H9 (cell line): ENCODE data around the gene NRDE2. TPM values are rescaled to one million over a fixed set of nuclear protein-coding genes. Genes with fewer than 3 reads are reported as not detected.
A peak's percentile ranks its signal among the peaks of the same experiment; 100 is the strongest.

Source experiments
- DNase-seq: peaks from one replicate; pipeline ENCODE4 v3.0.0-alpha.2; 2017
- H2AFZ ChIP-seq: one replicate; pipeline ENCODE4 v1.6.1; 2013; ENCODE audit warnings: mild to moderate bottlenecking, low read length, control low read depth, moderate library complexity
- H2AK5ac ChIP-seq: 2 replicates; pipeline ENCODE4 v1.6.1; 2013; ENCODE audit warnings: low read length, control low read depth, mixed read lengths; ENCODE audit not compliant: insufficient read length
- H2BK120ac ChIP-seq: one replicate; pipeline ENCODE4 v1.6.1; 2013; ENCODE audit warnings: low read depth, mild to moderate bottlenecking, low read length, control low read depth, inconsistent platforms; ENCODE audit not compliant: poor library complexity, severe bottlenecking
- H2BK12ac ChIP-seq: 2 replicates; pipeline ENCODE4 v1.6.1; 2013; ENCODE audit warnings: low read length, control low read depth, mixed read lengths, low read depth; ENCODE audit not compliant: insufficient read length
- H2BK15ac ChIP-seq: 2 replicates; pipeline ENCODE4 v1.6.1; 2013; ENCODE audit warnings: low read depth, low read length, control low read depth
- H2BK20ac ChIP-seq: one replicate; pipeline ENCODE4 v1.6.1; 2013; ENCODE audit warnings: low read depth, mild to moderate bottlenecking, low read length, control low read depth, inconsistent platforms; ENCODE audit not compliant: poor library complexity, severe bottlenecking
- H2BK5ac ChIP-seq: 2 replicates; pipeline ENCODE4 v1.6.1; 2013; ENCODE audit warnings: low read length, control low read depth, mixed read lengths; ENCODE audit not compliant: insufficient read length
- H3K14ac ChIP-seq: 2 replicates; pipeline ENCODE4 v1.6.1; 2013; ENCODE audit warnings: low read length, control low read depth; ENCODE audit not compliant: insufficient read depth
- H3K18ac ChIP-seq: 2 replicates; pipeline ENCODE4 v1.6.1; 2013; ENCODE audit warnings: low read depth, mild to moderate bottlenecking, mixed read lengths, low read length, control low read depth; ENCODE audit not compliant: insufficient read length
- H3K23ac ChIP-seq: 2 replicates; pipeline ENCODE4 v1.6.1; 2013; ENCODE audit warnings: low read length, control low read depth, mixed read lengths, low read depth; ENCODE audit not compliant: insufficient read length
- H3K23me2 ChIP-seq: 2 replicates; pipeline ENCODE4 v1.6.1; 2013; ENCODE audit warnings: low read depth, mild to moderate bottlenecking, mixed read lengths, low read length, control low read depth; ENCODE audit not compliant: insufficient read length, poor library complexity, severe bottlenecking
- H3K27ac ChIP-seq: 2 replicates; pipeline ENCODE4 v1.5.1; 2013; ENCODE audit warnings: low read length, control low read depth, mixed read lengths, low read depth; ENCODE audit not compliant: insufficient read length
- H3K27me3 ChIP-seq: 2 replicates; pipeline ENCODE4 v1.6.1; 2013; ENCODE audit warnings: low read length, control low read depth, inconsistent platforms; ENCODE audit not compliant: insufficient read depth
- H3K4ac ChIP-seq: 2 replicates; pipeline ENCODE4 v1.6.1; 2013; ENCODE audit warnings: low read depth, mild to moderate bottlenecking, control low read depth, inconsistent platforms, low read length, moderate library complexity
- H3K4me1 ChIP-seq: 2 replicates; pipeline ENCODE4 v1.6.1; 2013; ENCODE audit warnings: low read length, control low read depth, inconsistent platforms; ENCODE audit not compliant: insufficient read depth
- H3K4me2 ChIP-seq: 2 replicates; pipeline ENCODE4 v1.6.1; 2013; ENCODE audit warnings: low read length, control low read depth, mixed read lengths; ENCODE audit not compliant: insufficient read length, insufficient read depth
- H3K56ac ChIP-seq: 2 replicates; pipeline ENCODE4 v1.6.1; 2013; ENCODE audit warnings: low read depth, mild to moderate bottlenecking, mixed read lengths, low read length, control low read depth; ENCODE audit not compliant: insufficient read length
- H3K79me1 ChIP-seq: 2 replicates; pipeline ENCODE4 v1.6.1; 2013; ENCODE audit warnings: low read depth, mild to moderate bottlenecking, moderate library complexity, low read length, control low read depth, inconsistent platforms; ENCODE audit not compliant: insufficient read depth, poor library complexity, severe bottlenecking
- H3K79me2 ChIP-seq: 2 replicates; pipeline ENCODE4 v1.6.1; 2013; ENCODE audit warnings: low read length, control low read depth, inconsistent platforms; ENCODE audit not compliant: insufficient read depth
- H3K9ac ChIP-seq: 2 replicates; pipeline ENCODE4 v1.6.1; 2013; ENCODE audit warnings: low read length, control low read depth, mixed read lengths; ENCODE audit not compliant: insufficient read length; ENCODE audit errors: extremely low read depth
- H3K9me3 ChIP-seq: one replicate; pipeline ENCODE4 v1.6.1; 2013; ENCODE audit warnings: low read depth, low read length, inconsistent platforms; ENCODE audit not compliant: control insufficient read depth
- H3T11ph ChIP-seq: one replicate; pipeline ENCODE4 v1.6.1; 2013; ENCODE audit warnings: mild to moderate bottlenecking, low read length, control low read depth, inconsistent platforms
- H4K20me1 ChIP-seq: one replicate; pipeline ENCODE4 v1.6.1; 2013; ENCODE audit not compliant: control insufficient read depth, insufficient read length, insufficient read depth
- H4K5ac ChIP-seq: 2 replicates; pipeline ENCODE4 v1.6.1; 2013; ENCODE audit warnings: low read depth, mild to moderate bottlenecking, mixed read lengths, low read length, control low read depth; ENCODE audit not compliant: insufficient read length
- H4K8ac ChIP-seq: replicated peaks from 2 replicates; pipeline ENCODE4 v1.6.1; 2013; ENCODE audit warnings: low read length, control low read depth, mixed read lengths, low read depth; ENCODE audit not compliant: insufficient read length
- H4K91ac ChIP-seq: 2 replicates; pipeline ENCODE4 v1.6.1; 2013; ENCODE audit warnings: low read depth, mild to moderate bottlenecking, moderate library complexity, mixed read lengths, low read length, control low read depth; ENCODE audit not compliant: insufficient read length
- H3K27ac Mint-ChIP-seq, 3 experiments: 2 replicates in 2 of 3; 3 replicates in 1 of 3; pipeline ENCODE4 v1.8.0; 2020 to 2021; ENCODE audit warnings: mixed read lengths in 3 of 3, mild to moderate bottlenecking in 1 of 3, moderate library complexity in 1 of 3
- H3K27me3 Mint-ChIP-seq: 2 replicates; pipeline ENCODE4 v1.8.0; 2021; ENCODE audit warnings: low read depth, mild to moderate bottlenecking, moderate library complexity, mixed read lengths
- H3K36me3 Mint-ChIP-seq, 3 experiments: 2 replicates in 2 of 3; 3 replicates in 1 of 3; pipeline ENCODE4 v1.8.0; 2020 to 2021; ENCODE audit warnings: low read depth in 3 of 3, mixed read lengths in 3 of 3; ENCODE audit not compliant: insufficient read depth in 1 of 3
- H3K4me1 Mint-ChIP-seq, 2 experiments: 2 replicates each; pipeline ENCODE4 v1.8.0; 2020; ENCODE audit warnings: mixed read lengths in 2 of 2
- H3K4me3 Mint-ChIP-seq, 2 experiments: 2 replicates in 1 of 2; 3 replicates in 1 of 2; pipeline ENCODE4 v1.8.0; 2020 to 2021; ENCODE audit warnings: mild to moderate bottlenecking in 2 of 2, mixed read lengths in 2 of 2, moderate library complexity in 1 of 2
- H3K9me3 Mint-ChIP-seq, 2 experiments: 2 replicates in 1 of 2; 3 replicates in 1 of 2; pipeline ENCODE4 v1.8.0; 2020; ENCODE audit warnings: mild to moderate bottlenecking in 2 of 2, mixed read lengths in 2 of 2, moderate library complexity in 1 of 2
- CTCF ChIP-seq: fragments of 200-600 bp; sonication (generic); conservative IDR thresholded peaks from 3 replicates; pipeline ENCODE4 v1.8.0; 2021; ENCODE audit warnings: antibody characterized with exemption, mild to moderate bottlenecking
- WGBS: extraction: QIAGEN DNeasy Blood & Tissue Kit; methylation state at CpG from one replicate; pipeline ENCODE4 v1.1.7; 2013; ENCODE audit warnings: missing lambda C conversion rate, low lambda C conversion rate, mixed read lengths; ENCODE audit not compliant: insufficient read length; ENCODE audit errors: extremely low coverage; 5-methylcytosine and 5-hydroxymethylcytosine counted together
- total RNA-seq: library from RNA; stranded (reverse); gene quantifications from 2 replicates; pipeline ENCODE4 v1.2.1, GENCODE V29; 2021

Gene NRDE2
- total RNA-seq, 1 experiment from 2014 or later: 21.2 TPM

GRCh38 chr14:90332271-90332584 lies 487 bp upstream of the NRDE2 start:
- Histone ChIP-seq H3T11ph (no peak overlapping the region), H3K9me3 (no peaks in the 10 kb centered on the region), H4K5ac (no peak overlapping the region), H3K27ac (no peak overlapping the region), H3K79me1 (peaks cover 5% of the 10 kb centered on the region), H4K8ac (no peak overlapping the region), H3K4ac (no peak overlapping the region), H3K14ac (no peak overlapping the region), H3K18ac (no peak overlapping the region), H3K79me2 (no peaks in the 10 kb centered on the region; the same call in 1 of the 2 replicates), H2BK120ac (no peak overlapping the region), H4K20me1 (no peaks in the 10 kb centered on the region), H2AFZ (no peak overlapping the region), H3K27me3 (no peaks in the 10 kb centered on the region), H3K23ac (no peak overlapping the region), H2BK20ac (no peak overlapping the region), H3K9ac (peak overlapping the region; percentile 40), H2AK5ac (no peak overlapping the region), H4K91ac (no peak overlapping the region), H3K4me2 (peak overlapping the region; percentile 70), H2BK12ac (no peak overlapping the region), H3K56ac (no peak overlapping the region), H2BK5ac (no peak overlapping the region), H3K4me1 (no peaks in the 10 kb centered on the region), H2BK15ac (no peak overlapping the region), H3K23me2 (no peaks in the 10 kb centered on the region)
- Mint-ChIP-seq H3K4me3 (peak overlapping the region; percentile 84 to 86), H3K27ac (peak overlapping the region in 2 of 3 experiments; percentile 78 to 91; a peak in 4 of 7 replicates), H3K4me1 (peaks cover 6% of the 10 kb centered on the region in 2 experiments), H3K36me3 (peaks cover 0 to 1% (median 0%) of the 10 kb centered on the region in 3 experiments; a peak in 1 of 7 replicates), H3K9me3 (no peaks in the 10 kb centered on the region), H3K27me3 (peaks cover 36% of the 10 kb centered on the region)
- no CpG with 5 or more reads among the region's 6 CpGs for WGBS
- no peak for DNase-seq
- no peak for TF ChIP-seq CTCF
